Heart left ventricle (tissue), 16 donors: ENCODE measurements around the gene RAD51B. TPM values are rescaled to one million over a fixed set of nuclear protein-coding genes. Genes with fewer than 3 reads are reported as not detected.

ENCODE experiments used
- ATAC-seq, 4 donors: fragments of 200-7000 bp; cut with Tn5 transposase; one replicate each; pipeline ENCODE4 v1.9.1; 2020 to 2022; ENCODE audit warnings: moderate library complexity in 4 of 4, mild to moderate bottlenecking in 3 of 4, moderate number of reproducible peaks in 1 of 4
- DNase-seq, 5 donors: peaks; one replicate each; pipeline ENCODE4 v3.0.0-alpha.2; 2020
- H3K27ac ChIP-seq, 12 donors: fragments of 200-600 bp; sonication (generic) in 4 of 12; one replicate each; pipeline versions ENCODE4 v1.5.0 to v1.8.0; 2016 to 2022; ENCODE audit warnings: mild to moderate bottlenecking in 2 of 12
- H3K27me3 ChIP-seq, 9 donors: fragments of 200-600 bp; sonication (generic) in 2 of 9; one replicate each; pipeline versions ENCODE4 v1.5.1 to v1.8.0; 2016 to 2022; ENCODE audit warnings: mild to moderate bottlenecking in 3 of 9
- H3K36me3 ChIP-seq, 9 donors: fragments of 200-600 bp; sonication (generic) in 2 of 9; one replicate each; pipeline versions ENCODE4 v1.5.0 to v1.8.0; 2018 to 2022; ENCODE audit warnings: mild to moderate bottlenecking in 2 of 9
- H3K4me1 ChIP-seq, 12 donors: fragments of 200-600 bp; sonication (generic) in 4 of 12; one replicate each; pipeline versions ENCODE4 v1.5.0 to v1.8.0; 2016 to 2022; ENCODE audit warnings: mild to moderate bottlenecking in 3 of 12
- H3K4me3 ChIP-seq, 12 donors: fragments of 200-600 bp; sonication (generic) in 4 of 12; one replicate each; pipeline versions ENCODE4 v1.5.0 to v1.8.0; 2017 to 2022; ENCODE audit warnings: mild to moderate bottlenecking in 9 of 12, moderate library complexity in 4 of 12
- H3K9me3 ChIP-seq, 12 donors: fragments of 200-600 bp; sonication (generic) in 4 of 12; one replicate each; pipeline versions ENCODE4 v1.5.0 to v1.8.0; 2016 to 2022; ENCODE audit warnings: mild to moderate bottlenecking in 1 of 12
- CTCF ChIP-seq, 12 donors: fragments of 200-600 bp; sonication (generic) in 4 of 12; IDR thresholded peaks; one replicate each; pipeline versions ENCODE4 v1.5.0 to v1.8.0; 2018 to 2022; ENCODE audit warnings: antibody characterized with exemption in 12 of 12, mild to moderate bottlenecking in 5 of 12
- POLR2A ChIP-seq, 2 donors: fragments of 450-650 bp; IDR thresholded peaks; one replicate each; pipeline ENCODE4 v1.6.1; 2017; ENCODE audit warnings: antibody characterized with exemption in 2 of 2, mild to moderate bottlenecking in 2 of 2, moderate library complexity in 2 of 2
- WGBS, 4 donors: extraction: QIAGEN DNeasy Blood & Tissue Kit in 2 of 4; methylation state at CpG; one replicate each; pipeline versions ENCODE4 v1.1.5 to v1.1.7; 2013 to 2018; 5-methylcytosine and 5-hydroxymethylcytosine counted together
- intact Hi-C, 10 donors: fragments of 100-400 bp; cut with DNase I; formaldehyde crosslinking; loops; one replicate each; pipeline versions ENCODE4 v1.11.1 to v1.14.2; 2022
- polyA plus RNA-seq, 2 donors: library from polyadenylated mRNA; stranded (reverse); fragments of 200-250 nt; gene quantifications; one replicate each; pipeline ENCODE4 v1.2.3, GENCODE V29; 2013
- total RNA-seq, 9 donors: library from RNA; depleted of rRNA in 2 of 9; stranded (reverse); fragments of >200 nt in 2 of 9; fragmentation: NEBNext Ultra II Directional in 3 of 9; extraction: Animal tissue kit (Norgen Biotek cat#: 25700) in 3 of 9; gene quantifications; one replicate each; pipeline versions ENCODE4 v1.1.0 to v1.2.4, GENCODE V29; 2016 to 2023
- donor health status: ischemic (EF 13 %, LVEDD 7.1; RV severe dilation, severe dysfunction).
- donor health status: healthy with polysubstance abuse.
- donor health status: DM: no; HTN: yes; CAD: no.
- donor health status: DM: no; HTN: no; CAD: no.
- donor health status: ischemic (EF 25% LVEDD 6.9; RV normal size, moderate dysfunction).
- donor health status: ischemic (EF 25% LVEDD 5.7; RV mildly dilated, moderate dysfunction).
- donor health status: healthy.
- donor health status: DM: yes; HTN: yes; CAD: no.
- donor health status: ischemic (EF 35%, LVEDD 5.7; RV mildly dilated, moderate dysfunction).
- donor health status: nonischemic (EF 11% LVEDD 7.7; RV severe dilation, severe dysfunction).
- donor health status: DM: yes; HTN: yes; CAD: no.
- donor health status: PGD.
- donor health status: ischemic (EF 29% LVEDD 5.4; RV normal size, mild dysfunction).
- donor health status: nonischemic (EF 23%, LVEDD 6.1; RV moderate dilation, normal function).

Gene RAD51B
- total and polyA plus RNA-seq, 11 donors = 1.3 to 11.3 (median 3.2) TPM

DNA sequence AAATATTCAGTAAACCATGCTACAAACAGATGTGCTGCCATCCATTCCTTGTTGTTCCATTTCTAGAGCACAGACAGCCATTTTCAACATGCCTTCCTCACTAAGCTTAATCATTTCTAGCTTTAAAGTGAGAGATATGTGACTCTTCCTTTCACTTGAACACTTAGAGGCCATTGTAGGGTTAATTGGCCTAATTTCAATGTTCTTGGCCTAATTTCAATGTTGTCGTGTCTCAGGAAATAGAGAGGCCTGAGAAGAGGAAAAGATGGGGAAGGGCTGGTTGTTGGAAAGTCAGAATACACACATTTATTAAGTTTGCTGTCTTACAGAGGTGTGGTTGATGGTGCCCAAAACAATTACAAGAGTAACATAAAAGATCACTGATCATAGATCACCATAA, 538.2 kb downstream of the RAD51B start:
- ATAC-seq = no peak
- Histone ChIP-seq H3K27ac (no peak overlapping the region), H3K4me3 (no peak overlapping the region), H3K9me3 (no peaks in the 10 kb centered on the region), H3K4me1 (peaks cover 0 to 38% (median 13%) of the 10 kb centered on the region in 12 donors), H3K36me3 (no peaks in the 10 kb centered on the region), H3K27me3 (no peaks in the 10 kb centered on the region)
- intact Hi-C loops = no loop called here
- DNase-seq = no peak
- WGBS, 4 donors = 12 to 21% (median 13%) methylated on average over 1 of the region's 1 CpG
- TF ChIP-seq CTCF (IDR thresholded peaks at IDR 0.05) (no peak), POLR2A (IDR thresholded peaks at IDR 0.05) (no peak)

GRCh38 chr14:68358500-68358899, 538.9 kb downstream of the RAD51B start:
- no peak for TF ChIP-seq POLR2A (IDR thresholded peaks at IDR 0.05)
- TF ChIP-seq CTCF (IDR thresholded peaks at IDR 0.05) = no peak
- Histone ChIP-seq H3K27me3 (no peaks in the 10 kb centered on the region), H3K4me1 (peaks cover 0 to 45% (median 13%) of the 10 kb centered on the region in 12 donors), H3K4me3 (no peak overlapping the region), H3K9me3 (no peaks in the 10 kb centered on the region), H3K36me3 (no peaks in the 10 kb centered on the region), H3K27ac (no peak overlapping the region)
- DNase-seq (no peak), ATAC-seq (no peak)
- intact Hi-C loops = no loop called here
- 88 to 96% (median 94%) methylated on average over 1 of the region's 1 CpG for WGBS, 4 donors

- intact Hi-C loops = no loop called here
- H3K36me3 ChIP-seq = no peaks in the 10 kb centered on the region
- H3K27ac ChIP-seq = peak overlapping the region in 10 of 12 donors; percentile 35 to 85 (median 58)
- H3K4me3 ChIP-seq = no peak overlapping the region
- WGBS, 4 donors = 90 to 93% (median 91%) methylated on average over 12 of the region's 12 CpGs
- H3K4me1 ChIP-seq = peaks cover 0 to 53% (median 13%) of the 10 kb centered on the region in 12 donors
- no peaks in the 10 kb centered on the region for H3K27me3 ChIP-seq
- ATAC-seq (no peak), DNase-seq (no peak)
- no peak for TF ChIP-seq POLR2A (IDR thresholded peaks at IDR 0.05)
- TF ChIP-seq CTCF (IDR thresholded peaks at IDR 0.05) = no peak
- no peaks in the 10 kb centered on the region for H3K9me3 ChIP-seq
These were observed 539.6 kb downstream of the RAD51B start for GRCh38 chr14:68359022-68359836.

DNA sequence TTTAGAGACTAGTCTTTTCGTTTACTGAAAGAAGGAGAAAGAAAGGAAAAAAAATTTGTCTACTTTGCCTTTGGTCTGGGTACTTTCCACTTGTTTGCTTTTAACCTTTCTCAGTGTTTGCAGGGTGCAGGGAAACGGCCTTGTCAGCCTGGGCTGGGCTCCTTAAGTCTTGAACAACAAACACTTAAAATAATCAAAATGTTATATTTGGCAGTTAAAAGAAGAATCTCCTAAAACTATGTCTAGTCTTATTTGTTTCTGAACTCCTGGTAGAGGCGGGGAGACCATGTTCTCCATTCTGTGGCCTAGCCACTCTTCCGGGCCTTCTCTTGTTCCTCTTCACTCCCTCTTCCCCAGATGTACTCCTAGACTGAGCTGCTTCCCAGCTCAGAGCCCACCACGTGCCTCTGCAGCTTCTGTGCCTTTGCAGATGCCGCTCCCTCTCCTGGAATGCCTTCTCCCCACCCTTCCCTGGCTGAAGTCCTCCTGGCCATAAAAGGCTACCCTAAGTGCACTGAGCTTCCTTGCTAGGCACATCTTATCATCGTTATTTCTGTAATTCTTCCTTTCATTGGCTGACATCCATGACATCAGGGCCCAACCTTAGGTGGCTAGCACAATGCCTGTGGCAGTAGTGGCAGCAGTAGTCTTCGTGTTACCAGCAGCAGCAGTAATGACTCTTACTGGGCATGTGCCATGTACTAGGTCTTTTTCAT, 540.4 kb downstream of the RAD51B start:
- intact Hi-C loops = loop anchor here in 1 of 10 donors (10.0 kb wide), 1 partner anchor 105 kb away; no protein-coding TSS in a partner anchor
- no peak for TF ChIP-seq CTCF (IDR thresholded peaks at IDR 0.05)
- TF ChIP-seq POLR2A (IDR thresholded peaks at IDR 0.05) = no peak
- Histone ChIP-seq H3K36me3 (no peaks in the 10 kb centered on the region), H3K9me3 (no peaks in the 10 kb centered on the region), H3K4me3 (no peak overlapping the region), H3K27me3 (no peaks in the 10 kb centered on the region), H3K27ac (peak overlapping the region in 10 of 12 donors; percentile 35 to 85 (median 58)), H3K4me1 (peaks cover 0 to 60% (median 13%) of the 10 kb centered on the region in 12 donors)
- DNase-seq (peak; percentile 37 to 71 (median 56)), ATAC-seq (peak; percentile 69 to 88 (median 75))
- WGBS, 4 donors = 59 to 69% (median 64%) methylated on average over 8 of the region's 8 CpGs
